Measurements from ENCODE around the gene ANKHD1. TPM values are rescaled to one million over a fixed set of nuclear protein-coding genes. Genes with fewer than 3 reads are reported as not detected.

ANKHD1 gene
- total RNA-seq, 1 donor from 2014 or later: 82.3 TPM

DNA sequence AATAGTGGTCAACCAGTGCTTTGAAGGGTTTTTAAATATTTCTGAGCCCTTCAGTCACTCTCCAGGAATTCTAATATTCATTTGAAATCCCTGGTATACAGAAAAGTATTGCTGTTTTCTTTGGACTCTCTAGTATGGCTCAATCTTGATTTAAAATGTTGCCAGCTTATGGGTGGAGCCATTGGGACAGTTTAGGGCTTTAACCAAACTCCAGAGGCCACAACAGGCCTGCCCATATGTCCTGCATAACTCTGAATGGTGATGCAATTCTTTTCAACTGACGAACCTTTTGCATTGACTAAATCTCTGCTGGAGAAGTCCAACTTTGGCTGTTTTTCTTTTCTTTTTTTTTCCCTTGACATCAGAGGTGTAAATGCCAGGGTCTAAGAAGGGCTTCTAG lies 10.3 kb upstream of the ANKHD1 start:
- H3K4me1 Mint-ChIP-seq (ENCODE audit: unreplicated experiment): no peaks in the 10 kb centered on the region
- TF ChIP-seq, protein P1, sequence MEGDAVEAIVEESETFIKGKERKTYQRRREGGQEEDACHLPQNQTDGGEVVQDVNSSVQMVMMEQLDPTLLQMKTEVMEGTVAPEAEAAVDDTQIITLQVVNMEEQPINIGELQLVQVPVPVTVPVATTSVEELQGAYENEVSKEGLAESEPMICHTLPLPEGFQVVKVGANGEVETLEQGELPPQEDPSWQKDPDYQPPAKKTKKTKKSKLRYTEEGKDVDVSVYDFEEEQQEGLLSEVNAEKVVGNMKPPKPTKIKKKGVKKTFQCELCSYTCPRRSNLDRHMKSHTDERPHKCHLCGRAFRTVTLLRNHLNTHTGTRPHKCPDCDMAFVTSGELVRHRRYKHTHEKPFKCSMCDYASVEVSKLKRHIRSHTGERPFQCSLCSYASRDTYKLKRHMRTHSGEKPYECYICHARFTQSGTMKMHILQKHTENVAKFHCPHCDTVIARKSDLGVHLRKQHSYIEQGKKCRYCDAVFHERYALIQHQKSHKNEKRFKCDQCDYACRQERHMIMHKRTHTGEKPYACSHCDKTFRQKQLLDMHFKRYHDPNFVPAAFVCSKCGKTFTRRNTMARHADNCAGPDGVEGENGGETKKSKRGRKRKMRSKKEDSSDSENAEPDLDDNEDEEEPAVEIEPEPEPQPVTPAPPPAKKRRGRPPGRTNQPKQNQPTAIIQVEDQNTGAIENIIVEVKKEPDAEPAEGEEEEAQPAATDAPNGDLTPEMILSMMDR (IDR thresholded peaks at IDR 0.05): no peak

DNA sequence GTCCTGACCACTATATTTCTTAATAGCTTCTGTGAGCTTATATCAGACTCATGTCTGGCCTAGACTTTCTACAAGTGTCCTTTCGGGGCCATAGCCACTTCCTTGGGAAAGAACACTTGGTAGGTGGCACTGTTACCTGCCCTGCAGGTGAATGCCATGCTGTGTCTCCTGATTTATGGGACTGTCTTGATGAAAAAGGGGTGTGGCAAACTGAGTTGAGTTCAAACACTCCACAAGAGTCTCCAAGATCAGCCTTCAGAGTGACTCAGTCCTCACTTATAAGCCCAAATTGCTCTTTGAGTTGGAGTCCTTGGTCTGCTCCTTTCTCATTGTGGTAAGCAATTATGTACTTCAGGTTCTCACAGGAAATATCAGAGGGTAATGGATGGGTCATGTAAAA lies 9.9 kb upstream of the ANKHD1 start:
- Mint-ChIP-seq H3K36me3 (ENCODE audit: unreplicated experiment) (peaks cover 2% of the 10 kb centered on the region), H3K9me3 (ENCODE audit: unreplicated experiment) (no peaks in the 10 kb centered on the region), H3K4me3 (ENCODE audit: unreplicated experiment) (no peak overlapping the region), H3K4me1 (ENCODE audit: unreplicated experiment) (no peaks in the 10 kb centered on the region), H3K27me3 (ENCODE audit: unreplicated experiment) (no peaks in the 10 kb centered on the region), H3K27ac (ENCODE audit: unreplicated experiment) (no peak overlapping the region)
- peak; percentile 44 for DNase-seq (ENCODE audit: extremely low spot score, unreplicated experiment)
- TF ChIP-seq, protein P1 (IDR thresholded peaks at IDR 0.05): no peak

More for the DNA sequence above, 10.3 kb upstream of the ANKHD1 start:
- Mint-ChIP-seq H3K27ac (ENCODE audit: unreplicated experiment) (no peak overlapping the region), H3K36me3 (ENCODE audit: unreplicated experiment) (peaks cover 2% of the 10 kb centered on the region), H3K27me3 (ENCODE audit: unreplicated experiment) (no peaks in the 10 kb centered on the region), H3K4me3 (ENCODE audit: unreplicated experiment) (no peak overlapping the region), H3K9me3 (ENCODE audit: unreplicated experiment) (no peaks in the 10 kb centered on the region)
- DNase-seq (ENCODE audit: extremely low spot score, unreplicated experiment): no peak

DNA sequence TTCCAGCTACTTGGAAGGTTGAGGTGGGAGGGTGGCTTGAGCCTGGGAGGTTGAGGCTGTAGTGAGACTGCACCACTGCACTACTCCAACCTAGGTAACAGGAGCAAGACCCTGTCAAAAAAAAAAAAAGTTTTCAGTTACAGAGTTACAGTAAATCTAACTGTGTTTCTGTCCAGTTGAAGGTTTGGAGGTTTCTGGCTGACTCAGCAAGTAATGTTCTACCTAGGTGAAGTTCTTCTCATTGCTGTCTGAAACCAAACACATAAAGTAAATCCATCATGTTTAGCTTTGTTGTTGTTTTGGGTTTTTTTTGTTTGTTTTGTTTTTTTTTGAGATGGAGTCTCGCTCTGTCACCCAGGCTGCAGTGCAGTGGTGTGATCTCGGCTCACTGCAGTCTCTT lies 7.9 kb upstream of the ANKHD1 start:
- Mint-ChIP-seq H3K27me3 (ENCODE audit: unreplicated experiment) (no peaks in the 10 kb centered on the region), H3K4me3 (ENCODE audit: unreplicated experiment) (no peak overlapping the region), H3K27ac (ENCODE audit: unreplicated experiment) (no peak overlapping the region), H3K9me3 (ENCODE audit: unreplicated experiment) (no peaks in the 10 kb centered on the region), H3K36me3 (ENCODE audit: unreplicated experiment) (peaks cover 2% of the 10 kb centered on the region), H3K4me1 (ENCODE audit: unreplicated experiment) (no peaks in the 10 kb centered on the region)
- TF ChIP-seq, protein P1 (IDR thresholded peaks at IDR 0.05): no peak
- no peak for DNase-seq (ENCODE audit: extremely low spot score, unreplicated experiment)

DNA sequence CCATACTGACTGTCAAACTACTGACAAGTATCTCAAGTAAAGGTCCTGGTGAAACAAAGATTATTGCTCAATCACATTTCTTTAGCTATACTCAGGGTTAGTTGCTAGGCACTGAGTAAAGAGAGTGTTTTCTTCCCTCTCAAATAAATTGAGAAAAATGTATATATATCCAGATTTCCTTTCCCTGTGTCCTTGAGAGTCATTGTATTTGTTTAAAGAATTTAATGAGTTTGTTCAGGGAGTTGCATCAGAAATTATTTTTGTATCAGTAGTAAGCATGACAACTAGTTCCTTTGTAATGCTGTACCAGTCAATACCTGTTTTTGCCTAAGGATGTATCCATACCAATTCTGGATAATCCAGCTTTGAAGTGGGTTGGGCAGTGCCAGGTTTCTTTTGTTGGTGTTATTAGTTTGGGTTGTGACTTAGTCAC lies 3.2 kb upstream of the ANKHD1 start:
- Mint-ChIP-seq H3K4me1 (ENCODE audit: unreplicated experiment) (peaks cover 14% of the 10 kb centered on the region), H3K27me3 (ENCODE audit: unreplicated experiment) (no peaks in the 10 kb centered on the region), H3K36me3 (ENCODE audit: unreplicated experiment) (no peaks in the 10 kb centered on the region), H3K4me3 (ENCODE audit: unreplicated experiment) (no peak overlapping the region), H3K27ac (ENCODE audit: unreplicated experiment) (no peak overlapping the region), H3K9me3 (ENCODE audit: unreplicated experiment) (no peaks in the 10 kb centered on the region)
- TF ChIP-seq, protein P1 (IDR thresholded peaks at IDR 0.05): no peak
- DNase-seq (ENCODE audit: extremely low spot score, unreplicated experiment): no peak

DNA sequence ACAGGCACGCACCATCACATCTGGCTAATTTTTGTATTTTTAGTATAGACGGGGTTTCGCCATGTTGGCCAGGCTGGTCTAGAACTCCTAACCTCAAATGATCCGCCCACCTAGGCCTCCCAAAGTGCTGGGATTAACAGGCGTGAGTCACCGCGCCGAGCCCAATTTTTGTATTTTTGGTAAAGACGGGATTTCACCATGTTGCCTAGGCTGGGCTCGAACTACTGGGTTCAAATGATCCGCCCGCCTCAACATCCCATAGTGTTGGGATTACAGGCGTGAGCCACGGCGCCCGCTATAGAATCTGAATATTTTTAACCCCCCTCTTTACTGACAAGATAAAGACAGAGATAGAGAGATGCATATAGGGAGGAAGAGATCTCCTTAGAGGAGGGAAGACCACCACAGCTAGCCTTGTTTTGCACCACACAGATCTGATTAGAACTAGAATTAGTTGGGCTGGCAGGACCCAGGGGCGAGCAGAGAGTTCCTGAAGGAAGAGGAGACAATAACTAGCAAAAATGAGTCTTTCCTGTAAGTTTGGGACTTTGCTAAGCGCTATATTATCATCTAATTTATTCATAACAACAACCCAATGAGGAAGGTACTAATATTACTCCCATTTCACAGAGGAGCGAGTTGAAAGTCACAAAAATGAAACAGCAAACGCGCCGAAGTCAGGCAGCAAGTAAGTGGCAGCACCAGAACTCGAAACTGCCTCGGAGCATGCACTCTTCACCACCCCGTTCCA lies 1.5 kb upstream of the ANKHD1 start:
- Mint-ChIP-seq H3K4me3 (ENCODE audit: unreplicated experiment) (no peak overlapping the region), H3K4me1 (ENCODE audit: unreplicated experiment) (peaks cover 24% of the 10 kb centered on the region), H3K9me3 (ENCODE audit: unreplicated experiment) (no peaks in the 10 kb centered on the region), H3K27ac (ENCODE audit: unreplicated experiment) (no peak overlapping the region), H3K27me3 (ENCODE audit: unreplicated experiment) (no peaks in the 10 kb centered on the region), H3K36me3 (ENCODE audit: unreplicated experiment) (peaks cover 2% of the 10 kb centered on the region)
- TF ChIP-seq, protein P1 (IDR thresholded peaks at IDR 0.05): no peak
- DNase-seq (ENCODE audit: extremely low spot score, unreplicated experiment): peak; percentile 62

All from osteocyte (in vitro differentiated cells).